Neural progenitor cell (in vitro differentiated cells): ENCODE measurements around the gene PLA2R1.
A peak's percentile ranks its signal among the peaks of the same experiment; 100 is the strongest.

ENCODE experiments used
- EZH2 ChIP-seq: fragments of 200-600 bp; sonication (generic); IDR thresholded peaks from 2 replicates; pipeline ENCODE4 v1.6.1; 2017; ENCODE audit warnings: antibody characterized with exemption, mild to moderate bottlenecking, moderate library complexity
- TF ChIP-seq, protein P1 (sequence below): fragments of 200-600 bp; sonication (generic); IDR thresholded peaks from 2 replicates; pipeline ENCODE4 v1.5.1; 2017; ENCODE audit warnings: antibody characterized with exemption, mild to moderate bottlenecking

DNA sequence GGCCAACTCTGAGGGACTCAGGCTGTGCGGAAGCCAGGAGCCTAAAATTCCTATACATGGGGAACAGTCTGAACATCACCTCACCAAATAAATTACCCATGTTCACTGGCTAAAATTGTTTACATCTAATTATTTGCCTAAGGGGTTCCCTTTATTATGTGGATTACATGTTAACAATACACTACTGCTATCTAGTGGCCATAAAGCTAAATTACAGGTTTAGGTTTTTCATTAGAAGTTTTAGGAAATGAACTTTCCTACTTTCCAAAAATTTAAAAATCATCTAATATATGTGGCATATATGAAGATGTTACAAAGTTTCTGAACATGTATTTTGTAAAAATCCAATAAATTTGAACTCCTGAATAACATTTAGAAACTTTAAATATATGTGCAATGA lies 40.3 kb downstream of the PLA2R1 start:
- TF ChIP-seq, protein P1, sequence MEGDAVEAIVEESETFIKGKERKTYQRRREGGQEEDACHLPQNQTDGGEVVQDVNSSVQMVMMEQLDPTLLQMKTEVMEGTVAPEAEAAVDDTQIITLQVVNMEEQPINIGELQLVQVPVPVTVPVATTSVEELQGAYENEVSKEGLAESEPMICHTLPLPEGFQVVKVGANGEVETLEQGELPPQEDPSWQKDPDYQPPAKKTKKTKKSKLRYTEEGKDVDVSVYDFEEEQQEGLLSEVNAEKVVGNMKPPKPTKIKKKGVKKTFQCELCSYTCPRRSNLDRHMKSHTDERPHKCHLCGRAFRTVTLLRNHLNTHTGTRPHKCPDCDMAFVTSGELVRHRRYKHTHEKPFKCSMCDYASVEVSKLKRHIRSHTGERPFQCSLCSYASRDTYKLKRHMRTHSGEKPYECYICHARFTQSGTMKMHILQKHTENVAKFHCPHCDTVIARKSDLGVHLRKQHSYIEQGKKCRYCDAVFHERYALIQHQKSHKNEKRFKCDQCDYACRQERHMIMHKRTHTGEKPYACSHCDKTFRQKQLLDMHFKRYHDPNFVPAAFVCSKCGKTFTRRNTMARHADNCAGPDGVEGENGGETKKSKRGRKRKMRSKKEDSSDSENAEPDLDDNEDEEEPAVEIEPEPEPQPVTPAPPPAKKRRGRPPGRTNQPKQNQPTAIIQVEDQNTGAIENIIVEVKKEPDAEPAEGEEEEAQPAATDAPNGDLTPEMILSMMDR = peak; percentile 57
- TF ChIP-seq EZH2 = no peak
